HCT116 (cell line): Measurements from ENCODE around the gene SBF1.

Experiments used
- RAD21 ChIP-seq: IDR thresholded peaks from 2 replicates; pipeline ENCODE4 v1.6.1; 2012; ENCODE audit warnings: low read depth, mild to moderate bottlenecking
- ZNF274 ChIP-seq: fragments of 200-500 bp; sonication (Bioruptor generic); IDR thresholded peaks from 2 replicates; pipeline ENCODE4 v1.6.1; 2014; ENCODE audit warnings: mild to moderate bottlenecking, low read depth, low read length, inconsistent platforms
- TF ChIP-seq, protein P1 (sequence below), 3 experiments: fragments of 200-600 bp in 1 of 3; sonication (generic) in 1 of 3; IDR thresholded peaks in 2 of 3; conservative IDR thresholded peaks in 1 of 3; 2 replicates each; pipeline ENCODE4 v1.5.1; 2012 to 2017; ENCODE audit warnings: low read depth in 2 of 3, low read length in 2 of 3, antibody characterized with exemption in 1 of 3, borderline replicate concordance in 1 of 3, control low read depth in 1 of 3, mild to moderate bottlenecking in 1 of 3, mixed read lengths in 1 of 3, mixed run types in 1 of 3, moderate library complexity in 1 of 3; ENCODE audit not compliant: insufficient read depth in 1 of 3

DNA sequence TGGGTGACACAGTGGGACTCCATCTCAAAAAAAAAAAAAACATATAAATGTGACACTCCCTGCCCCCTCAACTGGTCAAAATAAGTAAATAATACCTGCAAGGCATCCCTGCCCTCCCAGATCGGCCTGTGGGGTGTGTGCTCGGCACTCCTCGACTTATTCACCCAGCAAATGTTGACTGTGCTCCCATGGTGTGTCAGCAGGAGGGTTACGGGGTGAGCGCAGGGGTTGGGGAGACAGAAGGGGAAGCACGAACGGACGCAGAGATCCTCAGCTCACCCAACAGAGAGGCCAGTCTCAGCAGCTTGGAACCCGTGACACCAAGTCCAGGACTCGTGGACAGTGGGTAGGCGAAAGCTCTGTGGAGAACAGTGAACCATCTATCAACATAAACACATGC lies 4.9 kb upstream of the SBF1 start:
- TF ChIP-seq, protein P1, sequence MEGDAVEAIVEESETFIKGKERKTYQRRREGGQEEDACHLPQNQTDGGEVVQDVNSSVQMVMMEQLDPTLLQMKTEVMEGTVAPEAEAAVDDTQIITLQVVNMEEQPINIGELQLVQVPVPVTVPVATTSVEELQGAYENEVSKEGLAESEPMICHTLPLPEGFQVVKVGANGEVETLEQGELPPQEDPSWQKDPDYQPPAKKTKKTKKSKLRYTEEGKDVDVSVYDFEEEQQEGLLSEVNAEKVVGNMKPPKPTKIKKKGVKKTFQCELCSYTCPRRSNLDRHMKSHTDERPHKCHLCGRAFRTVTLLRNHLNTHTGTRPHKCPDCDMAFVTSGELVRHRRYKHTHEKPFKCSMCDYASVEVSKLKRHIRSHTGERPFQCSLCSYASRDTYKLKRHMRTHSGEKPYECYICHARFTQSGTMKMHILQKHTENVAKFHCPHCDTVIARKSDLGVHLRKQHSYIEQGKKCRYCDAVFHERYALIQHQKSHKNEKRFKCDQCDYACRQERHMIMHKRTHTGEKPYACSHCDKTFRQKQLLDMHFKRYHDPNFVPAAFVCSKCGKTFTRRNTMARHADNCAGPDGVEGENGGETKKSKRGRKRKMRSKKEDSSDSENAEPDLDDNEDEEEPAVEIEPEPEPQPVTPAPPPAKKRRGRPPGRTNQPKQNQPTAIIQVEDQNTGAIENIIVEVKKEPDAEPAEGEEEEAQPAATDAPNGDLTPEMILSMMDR (IDR thresholded peaks at IDR 0.05 in 2 of 3, conservative IDR thresholded peaks at IDR 0.05 in 1 of 3; ENCODE audit: borderline replicate concordance in 1 of 3, insufficient read depth in 1 of 3, low read depth in 2 of 3, low read length in 2 of 3), result no peak
- TF ChIP-seq ZNF274, result no peak
- no peak for TF ChIP-seq RAD21
